Endothelial cell of umbilical vein (primary cell): ENCODE results near the gene TRPC5OS. TPM values are rescaled to one million over a fixed set of nuclear protein-coding genes. Genes with fewer than 3 reads are reported as not detected.

Source experiments
- BruUV-seq: library from RNA; stranded (reverse); fragments of 400-500 nt; replicated peaks from 2 replicates; lab custom pipeline; 2021; lab: Mats Ljungman, UMichigan
- CTCF ChIA-PET: fragments of 300-600, 350-600 bp; sonication (Branson Sonifier 250); formaldehyde crosslinking; loops from one replicate; lab custom pipeline; 2021; ENCODE audit warnings: antibody characterized with exemption, inconsistent platforms; lab: Charles Lee
- POLR2A ChIA-PET: fragments of 300-600, 350-600 bp; sonication (Branson Sonifier 250); formaldehyde crosslinking; loops from one replicate; lab custom pipeline; 2021; ENCODE audit warnings: antibody characterized with exemption, inconsistent platforms; lab: Charles Lee
- DNase-seq: peaks from one replicate; pipeline ENCODE4 v3.0.0-alpha.2; 2011; ENCODE audit warnings: low read depth, low spot score
- FAIRE-seq: peaks from 2 replicates; lab custom pipeline; 2011; peaks lifted over from hg19 to GRCh38; lab: Jason Lieb, UNC
- H2AFZ ChIP-seq: 2 replicates; pipeline ENCODE4 v1.6.0; 2012; ENCODE audit warnings: low read depth, low read length, control low read depth, inconsistent platforms
- H3K27ac ChIP-seq: 2 replicates; pipeline ENCODE4 v1.5.1; 2011; ENCODE audit warnings: low read depth, mild to moderate bottlenecking, control low read depth, low read length, moderate library complexity; ENCODE audit not compliant: insufficient read depth
- H3K27me3 ChIP-seq, 2 experiments: 2 replicates each; pipeline versions ENCODE4 v1.6.0 to v1.6.1; 2011; ENCODE audit warnings: low read length in 2 of 2, mixed read lengths in 1 of 2; ENCODE audit not compliant: control insufficient read depth in 2 of 2, insufficient read depth in 2 of 2
- H3K36me3 ChIP-seq, 2 experiments: 2 replicates in 1 of 2; 3 replicates in 1 of 2; pipeline ENCODE4 v1.5.1; 2011; ENCODE audit warnings: low read length in 2 of 2, mild to moderate bottlenecking in 1 of 2, moderate library complexity in 1 of 2; ENCODE audit not compliant: control insufficient read depth in 2 of 2, insufficient read depth in 2 of 2; ENCODE audit errors: extremely low read depth in 1 of 2
- H3K4me1 ChIP-seq: 3 replicates; pipeline ENCODE4 v1.5.1; 2011; ENCODE audit warnings: mild to moderate bottlenecking, low read length; ENCODE audit not compliant: control insufficient read depth, insufficient read depth; ENCODE audit errors: extremely low read depth
- H3K4me2 ChIP-seq: 2 replicates; pipeline ENCODE4 v1.6.1; 2011; ENCODE audit warnings: low read length, control low read depth, mixed read lengths; ENCODE audit not compliant: insufficient read depth
- H3K4me3 ChIP-seq, 3 experiments: fragments of 200-600 bp in 1 of 3; sonication (generic), shearing (Covaris generic) in 1 of 3; replicated peaks in 1 of 3; 2 replicates each; pipeline ENCODE4 v1.5.1; 2011 to 2016; ENCODE audit warnings: control low read depth in 3 of 3, low read length in 3 of 3, mild to moderate bottlenecking in 2 of 3, inconsistent platforms in 1 of 3, low read depth in 1 of 3, moderate library complexity in 1 of 3; ENCODE audit not compliant: insufficient read depth in 1 of 3
- H3K79me2 ChIP-seq: 2 replicates; pipeline ENCODE4 v1.6.0; 2012; ENCODE audit warnings: low read length, inconsistent platforms; ENCODE audit not compliant: control insufficient read depth, insufficient read depth
- H3K9ac ChIP-seq: replicated peaks from 2 replicates; pipeline ENCODE3; 2011; ENCODE audit warnings: low read length, control low read depth; ENCODE audit not compliant: insufficient read depth; ENCODE audit errors: extremely low read depth
- H3K9me1 ChIP-seq: replicated peaks from 3 replicates; pipeline ENCODE4 v1.6.0; 2011; ENCODE audit warnings: mild to moderate bottlenecking, low read length; ENCODE audit not compliant: control insufficient read depth, insufficient read depth; ENCODE audit errors: extremely low read depth
- H3K9me3 ChIP-seq: replicated peaks from 2 replicates; pipeline ENCODE4 v1.5.1; 2012; ENCODE audit warnings: low read length, inconsistent platforms; ENCODE audit not compliant: control insufficient read depth, insufficient read depth
- H4K20me1 ChIP-seq: replicated peaks from 2 replicates; pipeline ENCODE3; 2011; ENCODE audit warnings: mild to moderate bottlenecking, low read length; ENCODE audit not compliant: control insufficient read depth, insufficient read depth; ENCODE audit errors: extremely low read depth
- EZH2 ChIP-seq: IDR thresholded peaks from 2 replicates; pipeline ENCODE4 v1.6.1; 2012; ENCODE audit warnings: borderline replicate concordance, low read depth, mild to moderate bottlenecking, moderate library complexity, low read length, inconsistent platforms; ENCODE audit not compliant: severe bottlenecking
- FOS ChIP-seq: IDR thresholded peaks from 2 replicates; pipeline ENCODE4 v1.6.1; 2011; ENCODE audit warnings: mild to moderate bottlenecking, low read length, moderate library complexity, borderline replicate concordance; ENCODE audit not compliant: insufficient read depth
- GATA2 ChIP-seq: IDR thresholded peaks from 2 replicates; pipeline ENCODE4 v1.7.0; 2011; ENCODE audit warnings: low read depth, mild to moderate bottlenecking, moderate library complexity, mixed read lengths, low read length; ENCODE audit not compliant: insufficient read length, insufficient read depth
- JUN ChIP-seq: IDR thresholded peaks from 2 replicates; pipeline ENCODE4 v1.6.1; 2011; ENCODE audit warnings: borderline replicate concordance, low read depth; ENCODE audit not compliant: insufficient read length, insufficient read depth
- MYC ChIP-seq: IDR thresholded peaks from one replicate; pipeline ENCODE4 v1.6.1; 2011; ENCODE audit warnings: mild to moderate bottlenecking, low read depth, low read length
- POLR2A ChIP-seq: IDR thresholded peaks from 2 replicates; pipeline ENCODE4 v1.6.1; 2012; ENCODE audit warnings: low read depth, mild to moderate bottlenecking, control low read depth, low read length
- POLR2AphosphoS5 ChIP-seq: IDR thresholded peaks from 2 replicates; pipeline ENCODE4 v1.6.1; 2012; ENCODE audit warnings: low read depth, mild to moderate bottlenecking, control low read depth, low read length, moderate library complexity; ENCODE audit not compliant: insufficient read depth
- dilution Hi-C: fragments of 300-500 bp; cut with MboI; formaldehyde crosslinking; loops from one replicate; pipeline ENCODE4 v1.15.0; 2019; ENCODE audit warnings: low sequenced_read_pairs; ENCODE audit not compliant: extremely low pct_ligation_motif_present
- intact Hi-C: fragments of 100-400 bp; cut with micrococcal nuclease; formaldehyde crosslinking; loops from one replicate; pipeline ENCODE4 v1.10.0; 2022
- polyA plus RNA-seq, 4 experiments: library from polyadenylated mRNA; depleted of rRNA in 3 of 4; stranded (reverse) in 3 of 4; unstranded in 1 of 4; fragments of >200 nt; gene quantifications; 2 replicates each; pipeline versions ENCODE4 v1.2.1 to v1.2.3, GENCODE V29; 2011 to 2012; ENCODE audit warnings: missing spikeins in 1 of 4
- total RNA-seq: library from RNA; stranded (reverse); gene quantifications from 2 replicates; pipeline ENCODE4 v1.2.3, GENCODE V29; 2021
- TF ChIP-seq, protein P1 (sequence below), 2 donors: IDR thresholded peaks; 1 replicate in 1 of 2; 2 replicates in 1 of 2; pipeline ENCODE4 v1.5.1; 2011; ENCODE audit warnings: low read length in 2 of 2, mild to moderate bottlenecking in 2 of 2, moderate library complexity in 2 of 2, control low read depth in 1 of 2, inconsistent platforms in 1 of 2, low read depth in 1 of 2; ENCODE audit not compliant: insufficient read depth in 1 of 2; ENCODE audit errors: extremely low read depth in 1 of 2
- TF ChIP-seq, protein P2 (sequence below): IDR thresholded peaks from 2 replicates; pipeline ENCODE4 v1.6.1; 2011; ENCODE audit not compliant: insufficient read depth, insufficient read length

Gene TRPC5OS
- total and polyA plus RNA-seq, 2 donors (not counting 3 experiments of a cell fraction or from before 2014, with no cell fraction given): not detected

DNA sequence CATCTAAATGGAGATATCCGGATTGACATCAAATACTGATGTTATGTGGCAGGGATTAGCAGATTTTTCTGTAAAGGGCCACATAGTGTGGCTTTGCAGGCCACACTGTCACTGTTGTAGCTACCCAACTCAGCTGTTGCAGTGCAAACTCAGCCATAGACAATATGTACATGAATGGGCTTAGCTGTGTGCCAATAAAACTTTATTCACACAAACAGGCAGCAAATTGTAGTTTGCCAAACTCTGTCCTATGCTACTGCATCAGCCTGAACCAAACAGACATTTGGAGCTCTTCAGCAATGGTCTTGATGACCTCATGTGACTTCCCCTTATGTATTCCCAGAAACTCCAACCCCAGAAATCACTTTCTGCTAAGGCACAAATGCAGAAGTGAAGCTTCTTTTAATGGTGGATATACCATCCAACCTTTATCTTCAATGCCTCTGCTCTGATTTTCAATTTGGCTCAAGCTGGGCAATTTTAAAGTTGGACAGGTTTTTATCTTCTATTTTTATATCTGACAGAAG is 18.4 kb upstream of the TRPC5OS start:
- TF ChIP-seq GATA2 (no peak), POLR2A (no peak), JUN (no peak), EZH2 (no peak), POLR2AphosphoS5 (no peak), MYC (no peak), FOS (no peak)
- TF ChIP-seq, protein P1, sequence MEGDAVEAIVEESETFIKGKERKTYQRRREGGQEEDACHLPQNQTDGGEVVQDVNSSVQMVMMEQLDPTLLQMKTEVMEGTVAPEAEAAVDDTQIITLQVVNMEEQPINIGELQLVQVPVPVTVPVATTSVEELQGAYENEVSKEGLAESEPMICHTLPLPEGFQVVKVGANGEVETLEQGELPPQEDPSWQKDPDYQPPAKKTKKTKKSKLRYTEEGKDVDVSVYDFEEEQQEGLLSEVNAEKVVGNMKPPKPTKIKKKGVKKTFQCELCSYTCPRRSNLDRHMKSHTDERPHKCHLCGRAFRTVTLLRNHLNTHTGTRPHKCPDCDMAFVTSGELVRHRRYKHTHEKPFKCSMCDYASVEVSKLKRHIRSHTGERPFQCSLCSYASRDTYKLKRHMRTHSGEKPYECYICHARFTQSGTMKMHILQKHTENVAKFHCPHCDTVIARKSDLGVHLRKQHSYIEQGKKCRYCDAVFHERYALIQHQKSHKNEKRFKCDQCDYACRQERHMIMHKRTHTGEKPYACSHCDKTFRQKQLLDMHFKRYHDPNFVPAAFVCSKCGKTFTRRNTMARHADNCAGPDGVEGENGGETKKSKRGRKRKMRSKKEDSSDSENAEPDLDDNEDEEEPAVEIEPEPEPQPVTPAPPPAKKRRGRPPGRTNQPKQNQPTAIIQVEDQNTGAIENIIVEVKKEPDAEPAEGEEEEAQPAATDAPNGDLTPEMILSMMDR (IDR thresholded peaks at IDR 0.05; ENCODE audit: extremely low read depth in 1 of 2, insufficient read depth in 1 of 2, low read depth in 1 of 2, low read length in 2 of 2): no peak
- TF ChIP-seq, protein P2, sequence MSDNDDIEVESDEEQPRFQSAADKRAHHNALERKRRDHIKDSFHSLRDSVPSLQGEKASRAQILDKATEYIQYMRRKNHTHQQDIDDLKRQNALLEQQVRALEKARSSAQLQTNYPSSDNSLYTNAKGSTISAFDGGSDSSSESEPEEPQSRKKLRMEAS: no peak
- FAIRE-seq (no peak), DNase-seq (no peak)
- intact Hi-C loops: no loop called here
- Histone ChIP-seq H3K9me3 (no peaks in the 10 kb centered on the region), H3K36me3 (no peaks in the 10 kb centered on the region), H3K9ac (no peak overlapping the region), H3K4me2 (no peak overlapping the region), H3K79me2 (no peaks in the 10 kb centered on the region), H3K4me1 (no peaks in the 10 kb centered on the region), H3K27ac (no peak overlapping the region), H3K9me1 (no peaks in the 10 kb centered on the region), H3K27me3 (no peaks in the 10 kb centered on the region), H3K4me3 (no peak overlapping the region), H2AFZ (no peak overlapping the region), H4K20me1 (no peaks in the 10 kb centered on the region)
- POLR2A ChIA-PET: no interaction called here
- no TSS peak for BruUV-seq
- dilution Hi-C loops: no loop called here
- CTCF ChIA-PET: no interaction called here
